Measurements from ENCODE around the gene GIPR. TPM values are rescaled to one million over a fixed set of nuclear protein-coding genes. Genes with fewer than 3 reads are reported as not detected.

Gene GIPR
- total and polyA plus RNA-seq, 2 of the 13 experiments (the other 11 are each of a cell fraction or from before 2014, with no cell fraction given), result 0.15 to 1.2 TPM

GRCh38 chr19:45687599-45687998 is 19.6 kb downstream of the GIPR start:
- Histone ChIP-seq H4K20me1 (ENCODE audit: insufficient read depth, low read length) (no peaks in the 10 kb centered on the region), H3K4me2 (ENCODE audit: low read depth, low read length) (no peak overlapping the region), H2AFZ (ENCODE audit: low read length) (no peak overlapping the region), H3K27ac (ENCODE audit: extremely low read length, insufficient read depth, low read length) (no peak overlapping the region), H3K4me1 (ENCODE audit: insufficient read depth, low read length) (peaks cover 9% of the 10 kb centered on the region), H3K79me2 (ENCODE audit: insufficient read depth, low read length) (peaks cover 9% of the 10 kb centered on the region), H3K4me3 (replicated peaks in 1 of 3; ENCODE audit: insufficient read depth in 1 of 3, low read depth in 2 of 3, low read length in 3 of 3) (no peak overlapping the region), H3K27me3 (ENCODE audit: control insufficient read depth in 1 of 2, insufficient read depth in 2 of 2, low read length in 2 of 2) (no peaks in the 10 kb centered on the region; a peak in 1 of 5 replicates), H3K9me3 (ENCODE audit: low read length) (no peaks in the 10 kb centered on the region), H3K9ac (ENCODE audit: insufficient read depth, low read depth, low read length) (no peak overlapping the region), H3K36me3 (replicated peaks in 1 of 2; ENCODE audit: control insufficient read depth in 1 of 2, insufficient read depth in 2 of 2, low read length in 2 of 2) (peaks cover 8 to 32% of the 10 kb centered on the region in 2 experiments)
- TF ChIP-seq CTCF (CRISPR knock-in tag; IDR thresholded peaks at IDR 0.05), result 0 out of 2 replicates have a peak, but pooled peaks have one; percentile 5
- no peak for TF ChIP-seq HDAC2 (CRISPR knock-in tag; IDR thresholded peaks at IDR 0.05)
- TF ChIP-seq POLR2A (IDR thresholded peaks at IDR 0.05; ENCODE audit: insufficient read depth in 1 of 2, low read depth in 2 of 2, low read length in 2 of 2), result 0 out of 4 replicates have a peak, but pooled peaks of 1 of the 2 experiments have one; percentile 12
- TF ChIP-seq SOX13 (IDR thresholded peaks at IDR 0.05), result no peak
- no peak for TF ChIP-seq SOX13 (CRISPR knock-in tag; conservative IDR thresholded peaks at IDR 0.05 in 1 of 2, IDR thresholded peaks at IDR 0.05 in 1 of 2)
- peak; percentile 36 for TF ChIP-seq AGO2 (optimal IDR thresholded peaks at IDR 0.05; ENCODE audit: low read depth, low read length)
- in situ Hi-C loops (cut with HindIII; ENCODE audit: extremely low pct_ligation_motif_present, low pct_unique_long_range_greater_than_20kb), result no loop called here
- WGBS (ENCODE audit: low lambda C conversion rate), result 98% methylated on average over 5 of the region's 9 CpGs
- BruUV-seq (replicated peaks), result no TSS peak
- intact Hi-C loops (cut with micrococcal nuclease; ENCODE audit: unreplicated experiment), result no loop called here
- ATAC-seq, result no peak
- DNase-seq (ENCODE audit: low spot score), result no peak
- ChIA-PET POLR2A (no interaction called here), CTCF (ENCODE audit: low intra/inter-chr PET ratio, low total read pairs) (no interaction called here)
- no peak for FAIRE-seq
